ENCODE measurements around the gene PSMB7. TPM values are rescaled to one million over a fixed set of nuclear protein-coding genes. Genes with fewer than 3 reads are reported as not detected.

PSMB7 gene
- total RNA-seq, 4 donors from 2014 or later: 265 to 438 (median 354) TPM

GRCh38 chr9:124450931-124451661, 35.9 kb upstream of the PSMB7 start:
- in situ Hi-C loops (cut with MboI; ENCODE audit: low sequenced_read_pairs in 4 of 4) (no loop called here), intact Hi-C loops (cut with DNase I; ENCODE audit: low total_unique reads) (no loop called here)
- no peak for ATAC-seq
- Histone ChIP-seq H3K4me3 (no peak overlapping the region), H3K4me1 (peaks cover 0 to 4% of the 10 kb centered on the region in 2 donors), H3K36me3 (no peaks in the 10 kb centered on the region), H3K27me3 (peaks cover 34 to 50% (median 46%) of the 10 kb centered on the region in 3 donors), H3K9me3 (no peaks in the 10 kb centered on the region), H3K27ac (no peak overlapping the region)
- no peak for DNase-seq
- TF ChIP-seq CTCF (IDR thresholded peaks at IDR 0.05 in 4 of 5, conservative IDR thresholded peaks at IDR 0.05 in 1 of 5) (no peak), POLR2A (IDR thresholded peaks at IDR 0.05) (no peak)

GRCh38 chr9:124450241-124450924, 35.1 kb upstream of the PSMB7 start, which contains the start of gene ADGRD2:
ADGRD2 (plus strand) TSS chr9:124450451; CDS start chr9:124451667, 1,216 bp downstream.
- Histone ChIP-seq H3K9me3 (no peaks in the 10 kb centered on the region), H3K27me3 (peaks cover 34 to 50% (median 46%) of the 10 kb centered on the region in 3 donors), H3K27ac (no peak within 1 kb of the TSS), H3K4me3 (no peak within 1 kb of the TSS), H3K36me3 (no peaks in the 10 kb centered on the region), H3K4me1 (peaks cover 0 to 4% of the 10 kb centered on the region in 2 donors)
- in situ Hi-C loops (cut with MboI; ENCODE audit: low sequenced_read_pairs in 4 of 4): no loop called here
- intact Hi-C loops (cut with DNase I; ENCODE audit: low total_unique reads): no loop called here
- ATAC-seq: no peak
- TF ChIP-seq CTCF (IDR thresholded peaks at IDR 0.05 in 4 of 5, conservative IDR thresholded peaks at IDR 0.05 in 1 of 5) (no peak), POLR2A (IDR thresholded peaks at IDR 0.05) (no peak)
- DNase-seq: no peak

- no peak overlapping the region for H3K27ac ChIP-seq
- in situ Hi-C loops (cut with MboI; ENCODE audit: low sequenced_read_pairs in 4 of 4): no loop called here
- DNase-seq: no peak
- H3K27me3 ChIP-seq: peaks cover 34 to 49% (median 46%) of the 10 kb centered on the region in 3 donors
- intact Hi-C loops (cut with DNase I; ENCODE audit: low total_unique reads): no loop called here
- H3K9me3 ChIP-seq: no peaks in the 10 kb centered on the region
- TF ChIP-seq POLR2A (IDR thresholded peaks at IDR 0.05) (no peak), CTCF (IDR thresholded peaks at IDR 0.05 in 4 of 5, conservative IDR thresholded peaks at IDR 0.05 in 1 of 5) (no peak)
- no peak overlapping the region for H3K4me3 ChIP-seq
- no peaks in the 10 kb centered on the region for H3K36me3 ChIP-seq
- peaks cover 0 to 4% of the 10 kb centered on the region in 2 donors for H3K4me1 ChIP-seq
- ATAC-seq: no peak
Measured at GRCh38 chr9:124449381-124450151, 34.3 kb upstream of the PSMB7 start.

GRCh38 chr9:124448019-124448418, 32.8 kb upstream of the PSMB7 start:
- peaks cover 32 to 37% (median 37%) of the 10 kb centered on the region in 3 donors for H3K27me3 ChIP-seq
- H3K27ac ChIP-seq: no peak overlapping the region
- H3K9me3 ChIP-seq: no peaks in the 10 kb centered on the region
- no peak for DNase-seq
- no peak for ATAC-seq
- H3K4me1 ChIP-seq: no peaks in the 10 kb centered on the region
- H3K4me3 ChIP-seq: no peak overlapping the region
- intact Hi-C loops (cut with DNase I; ENCODE audit: low total_unique reads): no loop called here
- TF ChIP-seq POLR2A (IDR thresholded peaks at IDR 0.05) (no peak), CTCF (IDR thresholded peaks at IDR 0.05 in 4 of 5, conservative IDR thresholded peaks at IDR 0.05 in 1 of 5) (no peak)
- no peaks in the 10 kb centered on the region for H3K36me3 ChIP-seq
- in situ Hi-C loops (cut with MboI; ENCODE audit: low sequenced_read_pairs in 4 of 4): no loop called here

All from gastrocnemius medialis (tissue), 4 donors.